A673 (cell line): ENCODE measurements around the gene SENP6. TPM values are rescaled to one million over a fixed set of nuclear protein-coding genes. Genes with fewer than 3 reads are reported as not detected.

Experiments used
- BruUV-seq: library from RNA; stranded (reverse); fragments of 400-500 nt; replicated peaks from 2 replicates; lab custom pipeline; 2021; lab: Mats Ljungman, UMichigan
- CTCF ChIA-PET: fragments of 300-600 bp; sonication (Branson Sonifier 250); formaldehyde crosslinking; loops from one replicate; lab custom pipeline; 2022; ENCODE audit warnings: antibody characterized with exemption; lab: Charles Lee
- POLR2A ChIA-PET: fragments of 300-600 bp; sonication (Branson Sonifier 250); formaldehyde crosslinking; loops from one replicate; lab custom pipeline; 2022; ENCODE audit warnings: antibody characterized with exemption; ENCODE audit not compliant: low non-redundant PET; lab: Charles Lee
- DNase-seq: peaks from one replicate; pipeline ENCODE4 v3.0.0-alpha.2; 2015; ENCODE audit warnings: low spot score
- H3K27ac ChIP-seq: fragments of 200-600 bp; sonication (generic); 2 replicates; pipeline ENCODE4 v1.5.1; 2016; ENCODE audit warnings: mixed run types, low read depth, mild to moderate bottlenecking, mixed read lengths, antibody characterized with exemption, low read length; ENCODE audit not compliant: poor library complexity, severe bottlenecking
- H3K27me3 ChIP-seq: fragments of 200-600 bp; sonication (generic); replicated peaks from 2 replicates; pipeline ENCODE4 v1.6.1; 2017; ENCODE audit warnings: mixed run types, low read depth, mild to moderate bottlenecking, mixed read lengths, antibody characterized with exemption, low read length; ENCODE audit not compliant: insufficient read depth, poor library complexity
- H3K36me3 ChIP-seq: fragments of 200-600 bp; sonication (generic); 2 replicates; pipeline ENCODE4 v1.6.1; 2016; ENCODE audit warnings: mixed run types, mild to moderate bottlenecking, mixed read lengths, antibody characterized with exemption, low read length; ENCODE audit not compliant: insufficient read depth, poor library complexity, severe bottlenecking
- H3K4me1 ChIP-seq: fragments of 200-600 bp; sonication (generic); 2 replicates; pipeline ENCODE4 v1.6.1; 2017; ENCODE audit warnings: mixed run types, mild to moderate bottlenecking, mixed read lengths, antibody characterized with exemption, low read length; ENCODE audit not compliant: insufficient read depth, poor library complexity, severe bottlenecking
- H3K4me3 ChIP-seq: fragments of 200-600 bp; sonication (generic); 2 replicates; pipeline ENCODE4 v1.5.1; 2016; ENCODE audit warnings: low read depth, mixed run types, mild to moderate bottlenecking, mixed read lengths, low read length; ENCODE audit not compliant: poor library complexity, severe bottlenecking
- H3K9me3 ChIP-seq: fragments of 200-600 bp; sonication (generic); 2 replicates; pipeline ENCODE4 v1.6.1; 2016; ENCODE audit warnings: mixed run types, low read depth, mild to moderate bottlenecking, mixed read lengths, antibody characterized with exemption, low read length; ENCODE audit not compliant: poor library complexity, severe bottlenecking
- CTCF ChIP-seq: fragments of 300-800, 200-600 bp; sonication (generic); conservative IDR thresholded peaks from 2 replicates; pipeline ENCODE4 v1.5.1; 2017; ENCODE audit warnings: low read depth, mild to moderate bottlenecking, antibody characterized with exemption, low read length, moderate library complexity, mixed read lengths
- EZH2 ChIP-seq: fragments of 200-600 bp; sonication (generic); IDR thresholded peaks from 2 replicates; pipeline ENCODE4 v1.6.1; 2017; ENCODE audit warnings: borderline replicate concordance, low read depth, mild to moderate bottlenecking, mixed read lengths, antibody characterized with exemption, low read length; ENCODE audit not compliant: poor library complexity, severe bottlenecking
- intact Hi-C: fragments of 100-400 bp; cut with micrococcal nuclease; formaldehyde crosslinking; loops from one replicate; pipeline ENCODE4 v1.10.0; 2022; ENCODE audit not compliant: unreplicated experiment
- total RNA-seq: library from RNA; stranded (reverse); gene quantifications from 2 replicates; pipeline ENCODE4 v1.2.3, GENCODE V29; 2021

Gene SENP6
- total RNA-seq, 1 experiment from 2014 or later, result 92.7 TPM

DNA sequence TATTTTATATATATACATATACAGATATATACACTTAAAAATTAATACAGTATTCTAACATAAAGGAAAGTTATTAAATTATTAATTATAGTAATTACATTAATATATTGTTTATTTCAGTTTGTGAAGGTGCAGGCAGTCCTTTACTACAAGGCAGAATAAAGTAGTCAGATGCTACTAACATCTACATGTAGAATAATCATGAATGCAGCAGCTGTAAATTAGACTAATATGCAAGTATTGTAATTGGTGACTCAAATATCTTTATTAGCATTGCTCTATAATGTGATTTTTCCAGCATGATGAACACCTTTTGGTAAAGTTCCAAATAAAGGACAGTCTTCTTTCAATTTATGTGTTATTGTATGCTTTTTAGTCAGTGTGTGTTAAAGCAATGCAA is 164.7 kb downstream of the SENP6 start:
- H3K9me3 ChIP-seq, result no peaks in the 10 kb centered on the region
- ChIA-PET POLR2A (no interaction called here), CTCF (no interaction called here)
- no peak for TF ChIP-seq CTCF
- no peak for TF ChIP-seq EZH2
- no peaks in the 10 kb centered on the region for H3K36me3 ChIP-seq
- no peak overlapping the region for H3K4me3 ChIP-seq
- no peak overlapping the region for H3K27ac ChIP-seq
- no peak for DNase-seq
- BruUV-seq, result no TSS peak
- H3K4me1 ChIP-seq, result no peaks in the 10 kb centered on the region
- intact Hi-C loops, result no loop called here
- H3K27me3 ChIP-seq, result no peaks in the 10 kb centered on the region

Other genes starting within 250 kb of the SENP6 start
- gene FILIP1, start 108.1 kb upstream of the SENP6 start, total RNA-seq, result 0.24 and 0.32 TPM in 2 replicates
- gene MYO6, start 147.4 kb downstream of the SENP6 start, total RNA-seq, result 1.8 and 2.8 TPM in 2 replicates